HL-60 (cell line): ENCODE measurements around the gene MYLK4.

Experiments used
- CTCF ChIP-seq: IDR thresholded peaks from one replicate; pipeline ENCODE4 v1.5.1; 2011; ENCODE audit warnings: low read length, control low read depth, inconsistent platforms; ENCODE audit not compliant: insufficient read depth
- POLR2AphosphoS5 ChIP-seq: IDR thresholded peaks from 2 replicates; pipeline ENCODE4 v1.6.1; 2012; ENCODE audit warnings: low read depth
- SPI1 ChIP-seq: IDR thresholded peaks from 2 replicates; pipeline ENCODE4 v1.6.1; 2012; ENCODE audit warnings: low read depth, mild to moderate bottlenecking, borderline replicate concordance

GRCh38 chr6:2745246-2745645, 5.5 kb downstream of the MYLK4 start:
- TF ChIP-seq CTCF (no peak), POLR2AphosphoS5 (no peak), SPI1 (no peak)
